Suprapubic skin (tissue), 3 donors: Measurements from ENCODE around the gene GALNT9.

ENCODE experiments used
- CTCF ChIP-seq, 2 donors: fragments of 200-600 bp in 1 of 2; fragments of 450-650 bp in 1 of 2; sonication (generic) in 1 of 2; IDR thresholded peaks; one replicate each; pipeline ENCODE4 v1.5.1; 2016 to 2019; ENCODE audit warnings: antibody characterized with exemption in 2 of 2, mild to moderate bottlenecking in 1 of 2, moderate library complexity in 1 of 2
- EP300 ChIP-seq: sonication (generic); formaldehyde crosslinking; IDR thresholded peaks from one replicate; pipeline ENCODE4 v1.6.1; 2017; ENCODE audit warnings: antibody characterized with exemption
- POLR2A ChIP-seq, 2 donors: fragments of 450-650 bp; IDR thresholded peaks; one replicate each; pipeline ENCODE4 v1.6.1; 2017; ENCODE audit warnings: antibody characterized with exemption in 2 of 2, mild to moderate bottlenecking in 2 of 2, moderate library complexity in 2 of 2

- TF ChIP-seq CTCF (IDR thresholded peaks at IDR 0.05): no peak
- TF ChIP-seq POLR2A (IDR thresholded peaks at IDR 0.05): no peak
- TF ChIP-seq EP300: no peak
Observed at GRCh38 chr12:132170637-132171292, 158.6 kb downstream of the GALNT9 start.
